ENCODE measurements around the gene TSC22D2.

The TSC22D2 gene

GRCh38 chr3:150439657-150440056 is 31.6 kb downstream of the TSC22D2 start:
- Histone ChIP-seq H3K9ac (ENCODE audit: low read depth, low read length, poor library complexity, severe bottlenecking) (no peak overlapping the region), H3K9me3 (ENCODE audit: insufficient read depth, low read depth, low read length) (no peaks in the 10 kb centered on the region), H3K36me3 (ENCODE audit: insufficient read depth, low read length) (peaks cover 24% of the 10 kb centered on the region; the same call in 1 of the 2 replicates), H2AFZ (ENCODE audit: low read length) (no peak overlapping the region), H3K4me1 (ENCODE audit: insufficient read depth, low read length, poor library complexity, severe bottlenecking) (no peaks in the 10 kb centered on the region), H3K79me2 (ENCODE audit: insufficient read depth, low read length) (peaks cover 70% of the 10 kb centered on the region), H3K9me2 (replicated peaks; ENCODE audit: low read depth, low read length) (no peaks in the 10 kb centered on the region), H4K20me1 (ENCODE audit: insufficient read depth, low read length, poor library complexity, severe bottlenecking) (peaks cover 19% of the 10 kb centered on the region), H3K27me3 (ENCODE audit: insufficient read depth, low read length, poor library complexity, severe bottlenecking) (no peaks in the 10 kb centered on the region), H3K4me3 (ENCODE audit: low read length, poor library complexity, severe bottlenecking) (no peak overlapping the region), H3K4me2 (ENCODE audit: low read depth, low read length, poor library complexity, severe bottlenecking) (no peak overlapping the region), H3F3A (ENCODE audit: low read depth) (no peaks in the 10 kb centered on the region)
- TF ChIP-seq CTCF (conservative IDR thresholded peaks at IDR 0.05; ENCODE audit: low read length): no peak

- TF ChIP-seq EZH2phosphoT487 (IDR thresholded peaks at IDR 0.05; ENCODE audit: borderline replicate concordance) (no peak), CTCF (conservative IDR thresholded peaks at IDR 0.05; ENCODE audit: low read length) (no peak)
- H3K4me2 ChIP-seq (ENCODE audit: low read depth, low read length, poor library complexity, severe bottlenecking): no peak overlapping the region
- H3K36me3 ChIP-seq (ENCODE audit: insufficient read depth, low read length): peaks cover 24% of the 10 kb centered on the region; the same call in 1 of the 2 replicates
Measured at GRCh38 chr3:150443331-150443741, 35.2 kb downstream of the TSC22D2 start.

GRCh38 chr3:150444371-150444770 is 36.3 kb downstream of the TSC22D2 start:
- Histone ChIP-seq H3K9me2 (replicated peaks; ENCODE audit: low read depth, low read length) (no peaks in the 10 kb centered on the region), H3F3A (ENCODE audit: low read depth) (0 out of 2 replicates have a peak, but pooled peaks cover 3% of the 10 kb centered on the region), H2AFZ (ENCODE audit: low read length) (no peak overlapping the region), H3K4me1 (ENCODE audit: insufficient read depth, low read length, poor library complexity, severe bottlenecking) (peaks cover 9% of the 10 kb centered on the region), H4K20me1 (ENCODE audit: insufficient read depth, low read length, poor library complexity, severe bottlenecking) (peaks cover 30% of the 10 kb centered on the region), H3K4me3 (ENCODE audit: low read length, poor library complexity, severe bottlenecking) (no peak overlapping the region), H3K79me2 (ENCODE audit: insufficient read depth, low read length) (peaks cover 68% of the 10 kb centered on the region), H3K27me3 (ENCODE audit: insufficient read depth, low read length, poor library complexity, severe bottlenecking) (no peaks in the 10 kb centered on the region), H3K36me3 (ENCODE audit: insufficient read depth, low read length) (peaks cover 24% of the 10 kb centered on the region; the same call in 1 of the 2 replicates), H3K9ac (ENCODE audit: low read depth, low read length, poor library complexity, severe bottlenecking) (no peak overlapping the region), H3K4me2 (ENCODE audit: low read depth, low read length, poor library complexity, severe bottlenecking) (no peak overlapping the region), H3K9me3 (ENCODE audit: insufficient read depth, low read depth, low read length) (no peaks in the 10 kb centered on the region)
- TF ChIP-seq EZH2phosphoT487 (IDR thresholded peaks at IDR 0.05; ENCODE audit: borderline replicate concordance) (no peak), CTCF (conservative IDR thresholded peaks at IDR 0.05; ENCODE audit: low read length) (no peak)

More at GRCh38 chr3:150443331-150443741, 35.2 kb downstream of the TSC22D2 start:
- Histone ChIP-seq H2AFZ (ENCODE audit: low read length) (no peak overlapping the region), H3K9ac (ENCODE audit: low read depth, low read length, poor library complexity, severe bottlenecking) (no peak overlapping the region), H3K79me2 (ENCODE audit: insufficient read depth, low read length) (peaks cover 68% of the 10 kb centered on the region), H3F3A (ENCODE audit: low read depth) (no peaks in the 10 kb centered on the region), H3K9me2 (replicated peaks; ENCODE audit: low read depth, low read length) (no peaks in the 10 kb centered on the region), H3K27me3 (ENCODE audit: insufficient read depth, low read length, poor library complexity, severe bottlenecking) (no peaks in the 10 kb centered on the region), H3K9me3 (ENCODE audit: insufficient read depth, low read depth, low read length) (no peaks in the 10 kb centered on the region), H4K20me1 (ENCODE audit: insufficient read depth, low read length, poor library complexity, severe bottlenecking) (peaks cover 20% of the 10 kb centered on the region), H3K4me1 (ENCODE audit: insufficient read depth, low read length, poor library complexity, severe bottlenecking) (peaks cover 5% of the 10 kb centered on the region), H3K4me3 (ENCODE audit: low read length, poor library complexity, severe bottlenecking) (no peak overlapping the region)
